ENCODE data around the gene RHOB. TPM values are rescaled to one million over a fixed set of nuclear protein-coding genes. Genes with fewer than 3 reads are reported as not detected.

Gene RHOB
- total and polyA plus RNA-seq, 2 of the 13 experiments (the other 11 are each of a cell fraction or from before 2014, with no cell fraction given): 192 to 268 TPM

DNA sequence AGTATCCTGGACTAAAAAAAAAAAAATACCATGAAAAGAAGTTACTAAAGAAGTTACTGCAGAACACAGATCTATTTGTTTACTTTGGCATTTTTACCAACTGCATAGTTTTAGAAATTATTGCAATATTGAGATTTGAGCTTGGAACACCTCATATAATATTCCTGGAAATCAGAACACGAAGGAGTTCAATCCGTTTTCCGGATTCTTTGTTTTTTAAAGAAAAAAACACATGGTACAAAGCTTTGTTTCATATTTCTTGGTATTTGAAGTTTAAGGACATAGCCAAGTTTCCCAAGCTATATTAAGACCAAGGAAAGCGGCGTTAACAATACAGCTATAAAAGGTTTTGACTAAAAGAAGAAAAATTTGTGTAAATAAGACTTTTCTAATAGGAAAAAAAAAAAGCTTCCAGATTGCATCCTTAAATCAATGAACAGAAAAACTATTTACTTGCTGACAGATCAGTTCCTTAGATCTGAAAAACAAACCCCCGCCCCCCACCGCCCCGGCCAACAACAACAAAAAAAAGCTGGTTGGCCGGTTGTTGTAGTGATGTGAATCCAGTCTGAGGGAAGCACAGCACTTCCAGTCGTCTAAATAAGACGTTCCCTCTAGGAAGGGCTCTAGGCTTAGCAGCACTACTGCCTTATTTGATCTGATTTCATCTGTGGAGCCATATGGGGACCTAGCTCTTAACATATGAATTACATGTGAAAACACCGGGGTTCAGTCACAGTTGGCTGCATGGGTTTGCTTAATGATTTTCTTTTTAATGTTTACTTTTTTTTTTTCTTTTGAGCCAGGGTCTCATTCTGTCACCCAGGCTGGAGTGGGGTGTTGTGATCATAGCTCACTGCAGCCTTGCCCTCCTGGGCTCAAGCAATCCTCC is 2.5 kb upstream of the RHOB start (continued):
- TF ChIP-seq, protein P1, sequence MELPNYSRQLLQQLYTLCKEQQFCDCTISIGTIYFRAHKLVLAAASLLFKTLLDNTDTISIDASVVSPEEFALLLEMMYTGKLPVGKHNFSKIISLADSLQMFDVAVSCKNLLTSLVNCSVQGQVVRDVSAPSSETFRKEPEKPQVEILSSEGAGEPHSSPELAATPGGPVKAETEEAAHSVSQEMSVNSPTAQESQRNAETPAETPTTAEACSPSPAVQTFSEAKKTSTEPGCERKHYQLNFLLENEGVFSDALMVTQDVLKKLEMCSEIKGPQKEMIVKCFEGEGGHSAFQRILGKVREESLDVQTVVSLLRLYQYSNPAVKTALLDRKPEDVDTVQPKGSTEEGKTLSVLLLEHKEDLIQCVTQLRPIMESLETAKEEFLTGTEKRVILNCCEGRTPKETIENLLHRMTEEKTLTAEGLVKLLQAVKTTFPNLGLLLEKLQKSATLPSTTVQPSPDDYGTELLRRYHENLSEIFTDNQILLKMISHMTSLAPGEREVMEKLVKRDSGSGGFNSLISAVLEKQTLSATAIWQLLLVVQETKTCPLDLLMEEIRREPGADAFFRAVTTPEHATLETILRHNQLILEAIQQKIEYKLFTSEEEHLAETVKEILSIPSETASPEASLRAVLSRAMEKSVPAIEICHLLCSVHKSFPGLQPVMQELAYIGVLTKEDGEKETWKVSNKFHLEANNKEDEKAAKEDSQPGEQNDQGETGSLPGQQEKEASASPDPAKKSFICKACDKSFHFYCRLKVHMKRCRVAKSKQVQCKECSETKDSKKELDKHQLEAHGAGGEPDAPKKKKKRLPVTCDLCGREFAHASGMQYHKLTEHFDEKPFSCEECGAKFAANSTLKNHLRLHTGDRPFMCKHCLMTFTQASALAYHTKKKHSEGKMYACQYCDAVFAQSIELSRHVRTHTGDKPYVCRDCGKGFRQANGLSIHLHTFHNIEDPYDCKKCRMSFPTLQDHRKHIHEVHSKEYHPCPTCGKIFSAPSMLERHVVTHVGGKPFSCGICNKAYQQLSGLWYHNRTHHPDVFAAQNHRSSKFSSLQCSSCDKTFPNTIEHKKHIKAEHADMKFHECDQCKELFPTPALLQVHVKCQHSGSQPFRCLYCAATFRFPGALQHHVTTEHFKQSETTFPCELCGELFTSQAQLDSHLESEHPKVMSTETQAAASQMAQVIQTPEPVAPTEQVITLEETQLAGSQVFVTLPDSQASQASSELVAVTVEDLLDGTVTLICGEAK (IDR thresholded peaks at IDR 0.05): no peak
- TF ChIP-seq, protein P1 (CRISPR knock-in tag; IDR thresholded peaks at IDR 0.05): no peak
- no peak for TF ChIP-seq TEAD2 (CRISPR knock-in tag; IDR thresholded peaks at IDR 0.05)
- no peak for TF ChIP-seq FOXK2 (IDR thresholded peaks at IDR 0.05)
- no peak for TF ChIP-seq MIXL1 (CRISPR knock-in tag; IDR thresholded peaks at IDR 0.05)
- TF ChIP-seq ZSCAN21 (CRISPR knock-in tag; IDR thresholded peaks at IDR 0.05; ENCODE audit: borderline replicate concordance): no peak
- TF ChIP-seq ZNF572 (CRISPR knock-in tag; IDR thresholded peaks at IDR 0.05): no peak
- no peak for TF ChIP-seq ZKSCAN8 (CRISPR knock-in tag; IDR thresholded peaks at IDR 0.05; ENCODE audit: borderline replicate concordance)
- no peak for TF ChIP-seq EHMT2 (IDR thresholded peaks at IDR 0.05; ENCODE audit: borderline replicate concordance, low read depth, low read length)
- no peak for TF ChIP-seq KLF16 (CRISPR knock-in tag; IDR thresholded peaks at IDR 0.05)
- no peak for TF ChIP-seq CCDC6 (CRISPR knock-in tag; IDR thresholded peaks at IDR 0.05)
- no peak for TF ChIP-seq KDM6A (CRISPR knock-in tag; IDR thresholded peaks at IDR 0.05; ENCODE audit: low read depth)
- TF ChIP-seq NR2F1 (CRISPR knock-in tag; IDR thresholded peaks at IDR 0.05): no peak
- no peak for TF ChIP-seq ZNF703 (CRISPR knock-in tag; IDR thresholded peaks at IDR 0.05; ENCODE audit: borderline replicate concordance)
- no peak for TF ChIP-seq ZBTB1 (CRISPR knock-in tag; IDR thresholded peaks at IDR 0.05; ENCODE audit: borderline replicate concordance)
- TF ChIP-seq PPARG (CRISPR knock-in tag; conservative IDR thresholded peaks at IDR 0.05): no peak
